Thyroid gland (tissue), 4 donors: ENCODE measurements around the gene PRSS27. TPM values are rescaled to one million over a fixed set of nuclear protein-coding genes. Genes with fewer than 3 reads are reported as not detected.

Experiments
- DNase-seq, 2 donors: peaks; one replicate each; pipeline ENCODE4 v3.0.0-alpha.2; 2019
- H3K27ac ChIP-seq, 3 donors: fragments of 200-600 bp; sonication (generic); 1 replicate in 2 of 3; 2 replicates in 1 of 3; pipeline ENCODE4 v1.5.1; 2016 to 2019; ENCODE audit warnings: mild to moderate bottlenecking in 1 of 3, moderate library complexity in 1 of 3
- H3K27me3 ChIP-seq: fragments of 200-600 bp; sonication (generic); one replicate; pipeline ENCODE4 v1.5.1; 2019
- H3K36me3 ChIP-seq, 2 donors: fragments of 200-600 bp; sonication (generic); one replicate each; pipeline ENCODE4 v1.5.1; 2016 to 2019
- H3K4me1 ChIP-seq, 2 donors: fragments of 200-600 bp; sonication (generic); one replicate each; pipeline ENCODE4 v1.5.1; 2017 to 2019
- H3K4me3 ChIP-seq, 3 donors: fragments of 200-600 bp; sonication (generic); replicated peaks in 1 of 3; 1 replicate in 2 of 3; 2 replicates in 1 of 3; pipeline ENCODE4 v1.5.1; 2016; ENCODE audit warnings: mild to moderate bottlenecking in 1 of 3
- H3K9me3 ChIP-seq: fragments of 200-600 bp; sonication (generic); one replicate; pipeline ENCODE4 v1.5.1; 2017
- CTCF ChIP-seq, 6 experiments: fragments of 200-600 bp in 3 of 6; fragments of 450-650 bp in 3 of 6; sonication (generic) in 3 of 6; IDR thresholded peaks; one replicate each; pipeline ENCODE4 v1.5.1; 2016 to 2019; ENCODE audit warnings: antibody characterized with exemption in 6 of 6, mild to moderate bottlenecking in 2 of 6, inconsistent platforms in 1 of 6, moderate library complexity in 1 of 6
- POLR2A ChIP-seq, 2 donors: fragments of 450-650 bp; IDR thresholded peaks; one replicate each; pipeline ENCODE4 v1.6.1; 2017; ENCODE audit warnings: antibody characterized with exemption in 2 of 2, mild to moderate bottlenecking in 2 of 2, moderate library complexity in 1 of 2
- WGBS, 2 donors: methylation state at CpG; one replicate each; pipeline ENCODE4 v1.1.5; 2017; 5-methylcytosine and 5-hydroxymethylcytosine counted together
- intact Hi-C: fragments of 100-400 bp; cut with DNase I; formaldehyde crosslinking; loops from one replicate; pipeline ENCODE4 v1.15.1; 2023
- total RNA-seq, 4 donors: library from RNA; depleted of rRNA; stranded (reverse); fragments of >200 nt; gene quantifications; one replicate each; pipeline ENCODE4 v1.2.3, GENCODE V29; 2016

Gene PRSS27
- total RNA-seq, 4 donors from 2014 or later = 1.1 to 1.5 (median 1.1) TPM; not detected in 1

GRCh38 chr16:2711370-2712062 lies 8.5 kb downstream of the PRSS27 start:
- Histone ChIP-seq H3K4me1 (peaks cover 0 to 6% of the 10 kb centered on the region in 2 donors), H3K4me3 (no peak overlapping the region), H3K27ac (no peak overlapping the region), H3K36me3 (peaks cover 16 to 18% of the 10 kb centered on the region in 2 donors), H3K9me3 (no peaks in the 10 kb centered on the region), H3K27me3 (no peaks in the 10 kb centered on the region)
- TF ChIP-seq CTCF (IDR thresholded peaks at IDR 0.05) (no peak), POLR2A (IDR thresholded peaks at IDR 0.05) (no peak)
- 53 to 68% methylated on average over 12 to 19 of the region's 22 CpGs for WGBS, 2 donors
- no peak for DNase-seq
- intact Hi-C loops = no loop called here

GRCh38 chr16:2710711-2711231 lies 9.3 kb downstream of the PRSS27 start:
- intact Hi-C loops = no loop called here
- H3K36me3 ChIP-seq = peaks cover 16 to 18% of the 10 kb centered on the region in 2 donors
- no peak overlapping the region for H3K27ac ChIP-seq
- no peak overlapping the region for H3K4me3 ChIP-seq
- 66 to 76% methylated on average over 6 to 11 of the region's 11 CpGs for WGBS, 2 donors
- no peak for DNase-seq
- no peaks in the 10 kb centered on the region for H3K9me3 ChIP-seq
- H3K4me1 ChIP-seq = peaks cover 0 to 6% of the 10 kb centered on the region in 2 donors
- TF ChIP-seq POLR2A (IDR thresholded peaks at IDR 0.05) (no peak), CTCF (IDR thresholded peaks at IDR 0.05) (no peak)
- no peaks in the 10 kb centered on the region for H3K27me3 ChIP-seq

- H3K9me3 ChIP-seq = no peaks in the 10 kb centered on the region
- DNase-seq = no peak
- 91 to 92% methylated on average over 12 to 13 of the region's 20 CpGs for WGBS, 2 donors
- TF ChIP-seq CTCF (IDR thresholded peaks at IDR 0.05) (no peak), POLR2A (IDR thresholded peaks at IDR 0.05) (no peak)
- H3K4me1 ChIP-seq = peaks cover 0 to under 1% of the 10 kb centered on the region in 2 donors
- intact Hi-C loops = no loop called here
- no peak overlapping the region for H3K4me3 ChIP-seq
- H3K27ac ChIP-seq = no peak overlapping the region
- no peaks in the 10 kb centered on the region for H3K27me3 ChIP-seq
- peaks cover 16 to 18% of the 10 kb centered on the region in 2 donors for H3K36me3 ChIP-seq
Measured at GRCh38 chr16:2710021-2710710, 9.9 kb downstream of the PRSS27 start.

- intact Hi-C loops = no loop called here
- peaks cover 16 to 18% of the 10 kb centered on the region in 2 donors for H3K36me3 ChIP-seq
- DNase-seq = no peak
- TF ChIP-seq CTCF (IDR thresholded peaks at IDR 0.05) = no peak
- no peak for TF ChIP-seq POLR2A (IDR thresholded peaks at IDR 0.05)
- WGBS, 2 donors = 87% methylated on average over 3 to 6 of the region's 10 CpGs
- no peaks in the 10 kb centered on the region for H3K9me3 ChIP-seq
- no peak overlapping the region for H3K4me3 ChIP-seq
- H3K27me3 ChIP-seq = no peaks in the 10 kb centered on the region
- peaks cover 0 to 4% of the 10 kb centered on the region in 2 donors for H3K4me1 ChIP-seq
- H3K27ac ChIP-seq = no peak overlapping the region
Measured at GRCh38 chr16:2709588-2709984, 10.4 kb downstream of the PRSS27 start.
